Pancreas (tissue), 10 donors: ENCODE results near the gene SMARCB1. TPM values are rescaled to one million over a fixed set of nuclear protein-coding genes. Genes with fewer than 3 reads are reported as not detected.

ENCODE experiments used
- ATAC-seq, 4 donors: fragments of 200-7000 bp; cut with Tn5 transposase; one replicate each; pipeline versions ENCODE4 v1.8.0 to v1.9.1; 2020; ENCODE audit warnings: mild to moderate bottlenecking in 4 of 4, moderate library complexity in 4 of 4
- DNase-seq, 6 donors: peaks; one replicate each; pipeline ENCODE4 v3.0.0-alpha.2; 2020
- FAIRE-seq: peaks from 2 replicates; lab custom pipeline; 2012; peaks lifted over from hg19 to GRCh38; lab: Jason Lieb, UNC
- H3K27ac ChIP-seq, 4 donors: fragments of 200-600 bp; sonication (generic); 1 replicate in 3 of 4; 2 replicates in 1 of 4; pipeline versions ENCODE4 v1.5.0 to v1.8.0; 2020
- H3K27me3 ChIP-seq, 4 donors: fragments of 200-600 bp; one replicate each; pipeline ENCODE4 v1.8.0; 2021
- H3K36me3 ChIP-seq, 3 donors: fragments of 200-600 bp; sonication (generic) in 1 of 3; one replicate each; pipeline versions ENCODE4 v1.5.0 to v1.8.0; 2020 to 2021
- H3K4me1 ChIP-seq, 3 donors: fragments of 200-600 bp; one replicate each; pipeline ENCODE4 v1.8.0; 2021
- H3K4me3 ChIP-seq, 4 donors: fragments of 200-600 bp; sonication (generic) in 2 of 4; one replicate each; pipeline versions ENCODE4 v1.5.0 to v1.8.0; 2020 to 2021
- H3K9me3 ChIP-seq, 4 donors: fragments of 200-600 bp; one replicate each; pipeline ENCODE4 v1.8.0; 2021
- CTCF ChIP-seq, 4 donors: fragments of 200-600 bp; sonication (generic) in 3 of 4; IDR thresholded peaks; one replicate each; pipeline versions ENCODE4 v1.5.0 to v1.8.0; 2021; ENCODE audit warnings: antibody characterized with exemption in 4 of 4
- WGBS, 2 donors: extraction: QIAGEN DNeasy Blood & Tissue Kit; methylation state at CpG; one replicate each; pipeline ENCODE4 v1.1.7; 2013; 5-methylcytosine and 5-hydroxymethylcytosine counted together
- intact Hi-C, 3 donors: fragments of 100-400 bp; cut with DNase I; formaldehyde crosslinking; loops; one replicate each; pipeline versions ENCODE4 v1.11.1 to v1.14.2; 2022
- polyA plus RNA-seq, 2 donors: library from polyadenylated mRNA; stranded (reverse); fragments of 200-250 nt; gene quantifications; one replicate each; pipeline ENCODE4 v1.2.3, GENCODE V29; 2013
- total RNA-seq, 6 donors: library from RNA; stranded (reverse); fragmentation: NEBNext Ultra II Directional in 4 of 6; extraction: Animal tissue kit (Norgen Biotek cat#: 25700) in 4 of 6; gene quantifications; one replicate each; pipeline versions ENCODE4 v1.2.1 to v1.2.4, GENCODE V29; 2021 to 2023
- donor health status: healthy with polysubstance abuse.
- donor health status: DM: no; HTN: no; CAD: no; lungs with moderate emphysema.
- donor health status: DM: no; HTN: no; CAD: no.
- donor health status: control.
- donor health status: control.
- donor health status: Bipolar disorder and iron deficiency.
- donor health status: DM: yes; HTN: yes; CAD: no.
- donor health status: DM: no; HTN: no; CAD: no.
- donor health status: DM: no; HTN: no; CAD: no.
- donor health status: DM: yes; HTN: yes; CAD: no.

The SMARCB1 gene
- total and polyA plus RNA-seq, 8 donors = 25.2 to 37.1 (median 30.4) TPM

GRCh38 chr22:23841292-23841691 is 54.5 kb downstream of the SMARCB1 start:
- peak in 1 of 6 donors; percentile 54 for DNase-seq
- no peak overlapping the region for H3K27ac ChIP-seq
- TF ChIP-seq CTCF (IDR thresholded peaks at IDR 0.05) = no peak
- H3K4me3 ChIP-seq = no peak overlapping the region
- ATAC-seq = no peak
- intact Hi-C loops = loop anchor here in 1 of 3 donors (5.0 kb wide), 1 partner anchor 294 kb away; no protein-coding TSS in a partner anchor
- H3K36me3 ChIP-seq = no peaks in the 10 kb centered on the region
- peaks cover 0 to 7% (median 0%) of the 10 kb centered on the region in 3 donors for H3K4me1 ChIP-seq
- FAIRE-seq = no peak
- 85 to 86% methylated on average over 5 of the region's 5 CpGs for WGBS, 2 donors
- no peaks in the 10 kb centered on the region for H3K27me3 ChIP-seq
- no peaks in the 10 kb centered on the region for H3K9me3 ChIP-seq

DNA sequence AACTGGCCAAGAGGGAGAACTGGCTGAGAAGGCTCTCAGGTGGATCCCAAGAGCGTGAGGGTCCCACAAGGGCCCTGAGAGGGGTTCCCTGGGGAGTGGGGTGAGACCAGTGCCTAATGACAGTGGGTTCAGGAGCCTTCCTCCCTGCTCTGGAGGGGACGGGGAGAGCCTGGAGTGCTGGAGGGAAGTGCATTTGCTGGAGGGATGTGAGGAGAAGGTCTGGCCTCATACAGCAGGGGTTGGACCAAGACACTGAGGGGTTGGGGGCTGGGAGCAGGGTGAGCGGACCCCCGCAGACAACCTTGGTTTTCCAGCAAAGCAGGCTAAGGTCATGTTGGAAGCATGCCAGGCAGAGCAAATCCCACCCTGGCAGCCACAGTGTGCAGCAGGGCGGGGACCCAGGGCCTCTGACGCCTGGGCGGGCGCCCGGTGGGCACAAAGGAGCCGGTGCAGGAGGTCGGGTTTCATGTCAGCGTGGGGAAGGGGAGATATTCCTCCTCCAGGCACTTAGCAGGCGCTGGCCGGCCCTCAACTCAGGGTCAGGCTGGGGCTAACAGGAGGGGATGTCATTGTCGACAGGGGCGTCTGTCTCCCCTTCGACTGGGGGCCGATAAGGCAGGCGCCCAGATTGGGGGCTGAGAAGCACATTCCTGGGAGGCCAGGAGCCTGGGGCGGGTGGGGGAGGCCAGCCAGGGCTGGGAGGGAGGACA is 55.1 kb downstream of the SMARCB1 start:
- no peak for FAIRE-seq
- no peaks in the 10 kb centered on the region for H3K9me3 ChIP-seq
- TF ChIP-seq CTCF (IDR thresholded peaks at IDR 0.05) = no peak
- peaks cover 0 to 6% (median 0%) of the 10 kb centered on the region in 3 donors for H3K4me1 ChIP-seq
- H3K4me3 ChIP-seq = no peak overlapping the region
- no peaks in the 10 kb centered on the region for H3K36me3 ChIP-seq
- no peak overlapping the region for H3K27ac ChIP-seq
- no peak for ATAC-seq
- no peaks in the 10 kb centered on the region for H3K27me3 ChIP-seq
- intact Hi-C loops = loop anchor here in 1 of 3 donors (5.0 kb wide), 1 partner anchor 295 kb away; no protein-coding TSS in a partner anchor
- 77 to 81% methylated on average over 20 of the region's 20 CpGs for WGBS, 2 donors
- peak in 1 of 6 donors; percentile 64 for DNase-seq

DNA sequence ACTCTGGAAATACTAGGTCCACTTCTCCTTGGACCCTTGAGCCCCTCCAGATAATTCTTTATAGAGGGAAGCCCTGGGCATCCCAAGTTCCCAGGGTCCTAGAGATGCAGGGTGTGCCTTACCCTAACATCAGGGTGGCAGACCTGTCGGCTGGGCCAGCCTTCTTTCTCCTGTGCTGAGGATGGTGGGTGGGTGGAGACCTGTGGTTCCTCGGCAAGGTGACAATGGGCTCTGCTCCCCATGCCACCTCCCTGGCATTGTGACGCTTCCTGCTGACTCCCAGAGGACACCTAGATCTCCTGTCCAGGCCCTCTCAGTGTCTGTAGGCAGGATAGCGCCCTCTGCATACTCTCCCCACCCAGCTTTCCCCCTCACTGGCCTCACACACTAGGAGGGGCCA is 55.8 kb downstream of the SMARCB1 start:
- DNase-seq (no peak), FAIRE-seq (no peak), ATAC-seq (no peak)
- Histone ChIP-seq H3K4me1 (no peaks in the 10 kb centered on the region), H3K27me3 (no peaks in the 10 kb centered on the region), H3K4me3 (no peak overlapping the region), H3K27ac (no peak overlapping the region), H3K9me3 (no peaks in the 10 kb centered on the region), H3K36me3 (no peaks in the 10 kb centered on the region)
- TF ChIP-seq CTCF (IDR thresholded peaks at IDR 0.05) = no peak
- intact Hi-C loops = loop anchor here in 1 of 3 donors (5.0 kb wide), 1 partner anchor 295 kb away; no protein-coding TSS in a partner anchor
- 86 to 96% methylated on average over 4 of the region's 4 CpGs for WGBS, 2 donors

DNA sequence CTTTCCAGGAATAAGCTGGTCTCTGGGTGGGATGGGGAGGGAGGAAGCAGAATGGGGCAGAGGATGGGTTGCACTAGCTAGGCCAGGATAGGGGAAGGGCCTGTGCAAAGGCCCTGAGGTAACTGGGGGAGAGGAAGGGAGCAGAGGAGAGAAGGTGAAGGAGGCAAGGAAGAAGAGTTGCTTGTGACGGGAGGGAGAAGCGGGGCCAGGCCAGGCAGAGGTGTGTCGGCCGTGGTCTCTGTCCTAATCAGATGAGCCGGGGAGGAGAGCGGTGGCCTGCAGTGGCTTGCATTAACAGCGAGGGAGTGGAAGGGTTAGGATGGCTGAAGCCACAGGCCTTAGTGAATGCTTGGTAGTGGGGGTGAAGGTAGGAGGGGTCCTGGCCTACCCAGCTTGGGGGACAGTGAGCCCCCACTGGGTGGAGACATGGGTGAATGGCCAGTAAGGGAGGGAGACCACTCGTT is 58.0 kb downstream of the SMARCB1 start:
- WGBS, 2 donors = 79 to 83% methylated on average over 8 of the region's 8 CpGs
- no peak for TF ChIP-seq CTCF (IDR thresholded peaks at IDR 0.05)
- DNase-seq (no peak), ATAC-seq (no peak), FAIRE-seq (no peak)
- intact Hi-C loops = loop anchor here in 2 of 3 donors (5.0 kb wide), 2 partner anchors 77 to 297 kb away; partner anchors contain the start of gene CHCHD10 (in 2 of the 2)
- Histone ChIP-seq H3K36me3 (no peaks in the 10 kb centered on the region), H3K27ac (no peak overlapping the region), H3K27me3 (no peaks in the 10 kb centered on the region), H3K9me3 (no peaks in the 10 kb centered on the region), H3K4me3 (no peak overlapping the region), H3K4me1 (no peaks in the 10 kb centered on the region)
